KOPT-K1 (cell line): ENCODE data around the gene CCSER2.
"Not testable (repeated sequence)": the region's sequence is repeated elsewhere in the genome, so short reads cannot be mapped to it uniquely, and the experiment has no call there.

ENCODE experiments used
- H3K27ac ChIP-seq: fragments of 200-600 bp; sonication (generic); 2 replicates; pipeline ENCODE4 v1.5.1; 2016; ENCODE audit warnings: antibody characterized with exemption, mild to moderate bottlenecking, low read depth, low read length; ENCODE audit not compliant: poor library complexity, severe bottlenecking
- H3K36me3 ChIP-seq: fragments of 200-600 bp; sonication (generic); 2 replicates; pipeline ENCODE4 v1.5.1; 2017; ENCODE audit warnings: antibody characterized with exemption, mild to moderate bottlenecking, low read length, moderate library complexity; ENCODE audit not compliant: insufficient read depth
- H3K9me3 ChIP-seq: fragments of 200-600 bp; sonication (generic); 2 replicates; pipeline ENCODE4 v1.5.1; 2017; ENCODE audit warnings: antibody characterized with exemption, low read length, mild to moderate bottlenecking; ENCODE audit not compliant: insufficient read depth, poor library complexity, severe bottlenecking

The CCSER2 gene

DNA sequence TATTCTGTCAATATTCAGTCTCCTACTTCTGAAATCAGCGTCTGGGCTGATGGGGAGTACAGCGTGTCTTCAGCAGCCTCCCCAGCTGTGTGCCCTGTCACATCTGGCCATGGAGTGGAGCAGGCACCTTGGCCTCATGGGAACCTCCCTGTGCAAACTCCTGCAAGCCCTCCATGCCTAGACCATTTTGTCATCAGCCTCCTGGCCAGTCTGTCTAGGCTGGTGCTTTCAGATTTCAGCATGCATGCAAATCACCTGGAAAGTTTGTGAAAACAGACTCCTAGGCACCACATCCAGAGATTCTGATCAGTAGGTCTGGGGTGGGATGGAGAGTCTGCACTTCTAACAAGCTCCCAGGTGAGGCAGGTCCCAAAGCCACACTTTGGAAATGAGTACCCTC, 26.2 kb upstream of the CCSER2 start:
- no peak overlapping the region for H3K27ac ChIP-seq

DNA sequence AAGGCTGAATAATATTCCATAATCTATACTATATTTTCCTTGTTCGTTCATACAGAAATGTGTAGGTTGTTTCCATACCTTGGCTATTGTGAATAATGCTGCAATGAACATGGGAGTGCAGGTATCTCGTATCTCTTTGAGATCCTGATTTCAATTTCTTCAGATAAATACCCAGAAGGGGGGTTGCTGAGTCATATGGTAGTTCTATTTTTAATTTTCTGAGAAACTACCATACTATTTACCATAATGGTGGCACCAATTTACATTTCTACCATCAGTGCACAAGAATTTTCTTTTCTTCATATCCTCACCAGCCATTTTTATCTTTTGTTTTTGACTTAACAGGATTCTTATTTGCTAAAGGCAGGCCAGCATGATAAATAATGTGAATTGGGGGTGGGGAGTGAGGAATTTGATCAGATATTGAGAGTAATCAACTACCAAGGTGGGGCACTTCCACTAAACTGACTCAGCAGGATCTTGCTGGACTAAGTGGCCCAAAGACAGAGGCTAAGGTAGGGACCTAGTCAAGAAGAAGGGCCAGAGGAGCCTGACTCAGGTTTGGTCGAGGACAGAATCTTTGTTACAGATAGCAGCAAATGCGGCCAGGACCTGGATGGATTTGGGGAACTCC, 21.5 kb upstream of the CCSER2 start:
- Histone ChIP-seq H3K36me3 (no peaks in the 10 kb centered on the region), H3K27ac (no peak overlapping the region), H3K9me3 (no peaks in the 10 kb centered on the region)

More for the DNA sequence above, 26.2 kb upstream of the CCSER2 start:
- Histone ChIP-seq H3K9me3 (no peaks in the 10 kb centered on the region), H3K36me3 (no peaks in the 10 kb centered on the region)

DNA sequence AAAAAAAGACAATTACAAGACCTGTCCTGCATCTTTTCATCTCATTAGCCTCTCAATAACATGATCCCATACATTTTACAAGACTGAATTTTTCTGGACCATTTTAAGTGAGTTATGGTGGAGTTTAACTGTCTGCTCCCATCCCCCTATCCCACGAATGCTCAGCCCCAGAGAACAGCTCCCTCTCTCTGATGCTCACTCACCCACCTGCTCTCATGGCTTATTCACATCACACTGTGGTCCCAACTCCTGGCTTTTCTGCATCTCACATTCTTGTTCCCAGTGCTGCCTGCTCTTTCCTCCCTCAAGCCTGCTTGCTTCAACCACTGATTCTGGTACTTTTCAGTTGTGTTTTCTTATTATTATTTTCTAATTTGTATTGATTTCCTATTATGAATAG, 20.4 kb upstream of the CCSER2 start:
- H3K27ac ChIP-seq = no peak overlapping the region

DNA sequence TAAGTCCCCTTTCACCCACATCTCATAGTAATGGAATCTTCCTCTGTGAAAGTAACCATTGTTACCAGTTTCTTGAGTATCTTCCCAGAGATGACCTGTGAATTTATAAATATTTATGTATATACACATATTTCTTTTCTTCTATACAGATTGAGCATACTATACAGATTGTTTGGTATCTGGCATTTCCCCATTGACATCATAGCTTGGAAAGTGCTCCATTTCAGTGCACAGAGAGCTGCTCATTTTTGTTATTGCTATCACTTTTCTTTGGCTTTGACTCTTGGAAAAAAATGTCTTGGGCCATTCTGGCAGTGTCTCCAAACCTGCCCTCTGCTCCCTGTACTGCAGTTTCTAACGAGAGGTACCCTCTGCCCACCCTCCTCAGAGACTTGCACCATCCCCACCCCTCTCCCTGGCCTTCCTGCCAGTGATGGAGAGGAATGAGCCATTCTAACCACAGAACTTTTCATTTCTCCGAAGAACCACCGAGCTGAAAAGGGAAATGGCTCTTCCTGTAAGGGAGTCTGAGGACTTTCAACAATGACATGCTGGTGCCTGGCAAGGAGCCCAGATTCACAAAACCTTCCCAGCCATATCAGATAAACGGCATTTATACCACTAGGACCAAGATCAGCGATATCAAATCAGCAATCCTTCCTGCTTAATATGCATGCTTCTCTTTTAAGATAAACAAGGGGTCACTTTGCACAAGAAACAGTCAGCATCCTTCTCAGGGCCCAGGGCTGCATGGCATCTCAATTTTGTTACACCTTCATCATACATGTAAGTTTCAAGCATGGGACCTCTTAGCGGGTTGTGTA, 19.7 kb upstream of the CCSER2 start:
- Histone ChIP-seq H3K36me3 (no peaks in the 10 kb centered on the region), H3K27ac (peak overlapping the region; percentile 56)

More for the DNA sequence above, 20.4 kb upstream of the CCSER2 start:
- H3K9me3 ChIP-seq = no peaks in the 10 kb centered on the region
- H3K36me3 ChIP-seq = no peaks in the 10 kb centered on the region

DNA sequence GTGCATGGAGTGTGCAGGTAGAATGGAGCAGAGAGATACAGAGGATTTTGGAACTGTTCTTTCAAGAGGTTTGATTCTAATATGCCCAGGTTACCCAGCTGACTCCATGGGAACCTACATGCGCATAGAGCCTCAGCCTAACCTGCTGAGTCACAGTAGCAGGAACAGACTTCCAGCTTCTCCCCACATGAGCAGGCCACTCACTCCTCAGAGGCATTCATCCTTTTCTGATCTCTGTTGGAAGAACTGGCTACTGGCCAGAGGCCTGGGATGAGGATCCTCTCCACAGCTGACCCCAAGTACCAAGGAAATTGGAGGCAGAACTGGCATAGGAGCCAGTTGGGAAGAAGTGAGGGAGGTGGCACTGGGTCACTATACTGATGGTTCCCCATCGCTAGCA, 17.9 kb upstream of the CCSER2 start:
- Histone ChIP-seq H3K9me3 (no peaks in the 10 kb centered on the region), H3K36me3 (no peaks in the 10 kb centered on the region), H3K27ac (no peak overlapping the region)

More for the DNA sequence above, 19.7 kb upstream of the CCSER2 start:
- no peaks in the 10 kb centered on the region for H3K9me3 ChIP-seq

DNA sequence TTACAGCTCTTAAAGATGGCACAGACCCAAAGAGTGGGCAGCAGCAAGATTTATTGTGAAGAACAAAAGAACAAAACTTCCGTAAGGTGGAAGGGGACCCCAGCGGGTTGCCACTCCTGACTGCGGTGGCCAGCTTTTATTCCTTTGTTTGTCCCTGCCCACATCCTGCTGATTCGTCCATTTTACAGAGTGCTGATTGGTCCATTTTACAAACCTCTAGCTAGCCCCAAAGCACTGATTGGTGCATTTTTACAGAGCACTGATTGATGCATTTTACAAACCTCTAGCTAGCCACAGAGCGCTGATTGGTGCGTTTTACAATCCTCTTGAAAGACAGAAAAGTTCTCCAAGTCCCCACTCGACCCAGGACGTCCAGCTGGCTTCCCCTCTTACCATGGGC, 16.8 kb upstream of the CCSER2 start:
- H3K27ac ChIP-seq = no peak overlapping the region
- no peaks in the 10 kb centered on the region for H3K9me3 ChIP-seq
- H3K36me3 ChIP-seq = no peaks in the 10 kb centered on the region

DNA sequence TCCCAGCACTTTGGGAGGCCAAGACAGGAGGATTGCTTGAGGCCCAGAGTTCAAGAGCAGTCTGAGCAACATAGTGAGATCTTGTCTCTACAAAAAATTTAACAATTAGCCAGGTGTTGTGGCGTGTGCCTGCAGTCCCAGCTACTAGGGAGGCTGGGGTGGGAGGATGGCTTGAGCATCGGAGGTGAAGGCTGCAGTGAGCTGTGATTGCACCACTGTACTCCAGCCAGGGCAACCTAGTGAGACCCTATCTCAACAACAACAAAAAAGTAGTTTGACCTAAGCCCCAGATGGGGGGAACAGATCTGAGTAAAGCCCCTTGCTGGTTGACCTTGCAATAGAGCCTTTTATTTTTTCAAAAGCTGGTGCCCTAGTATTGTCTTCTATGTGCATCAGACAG, 15.6 kb upstream of the CCSER2 start:
- no peaks in the 10 kb centered on the region for H3K9me3 ChIP-seq
- no peak overlapping the region for H3K27ac ChIP-seq
- H3K36me3 ChIP-seq = no peaks in the 10 kb centered on the region

DNA sequence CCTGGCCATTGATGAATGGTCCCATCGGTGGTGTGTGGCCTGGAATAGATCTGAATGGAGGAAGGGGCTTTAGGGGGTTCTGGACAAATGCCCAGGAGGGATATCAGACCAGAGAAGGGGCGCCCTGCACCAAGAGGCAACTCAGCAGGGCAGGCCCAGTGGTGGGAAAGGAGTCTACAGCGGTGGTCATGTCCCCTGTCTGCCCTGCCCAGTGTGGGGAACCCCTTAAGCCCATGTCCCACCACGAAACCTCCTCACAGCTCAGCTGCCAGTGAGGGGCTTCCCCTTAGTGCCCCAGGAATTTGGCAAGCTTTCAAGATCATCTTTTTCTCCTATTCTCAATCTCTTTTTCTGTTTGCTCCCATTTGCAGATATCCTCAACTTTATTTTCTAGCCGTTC, 14.1 kb upstream of the CCSER2 start:
- Histone ChIP-seq H3K36me3 (no peaks in the 10 kb centered on the region), H3K9me3 (no peaks in the 10 kb centered on the region), H3K27ac (no peak overlapping the region)

DNA sequence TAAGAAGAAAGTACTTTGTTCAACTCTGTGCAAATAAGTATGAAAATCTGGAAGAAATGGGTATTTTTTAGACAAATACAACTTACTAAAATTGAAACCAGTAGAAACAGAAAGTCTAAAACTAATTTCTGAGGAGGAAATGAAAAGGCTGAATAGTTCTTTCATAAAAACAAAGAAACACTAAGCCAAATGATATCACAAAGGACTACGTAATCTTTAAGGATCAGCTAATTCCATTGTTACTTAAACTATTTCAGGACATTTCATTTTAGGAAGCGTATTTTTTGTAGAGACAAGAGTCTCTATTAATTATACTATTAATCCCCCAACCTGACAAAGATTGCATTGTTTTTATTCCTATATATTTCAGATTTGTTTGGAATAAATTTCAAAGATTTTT, 11.2 kb upstream of the CCSER2 start:
- Histone ChIP-seq H3K9me3 (no peaks in the 10 kb centered on the region), H3K27ac (no peak overlapping the region), H3K36me3 (no peaks in the 10 kb centered on the region)

DNA sequence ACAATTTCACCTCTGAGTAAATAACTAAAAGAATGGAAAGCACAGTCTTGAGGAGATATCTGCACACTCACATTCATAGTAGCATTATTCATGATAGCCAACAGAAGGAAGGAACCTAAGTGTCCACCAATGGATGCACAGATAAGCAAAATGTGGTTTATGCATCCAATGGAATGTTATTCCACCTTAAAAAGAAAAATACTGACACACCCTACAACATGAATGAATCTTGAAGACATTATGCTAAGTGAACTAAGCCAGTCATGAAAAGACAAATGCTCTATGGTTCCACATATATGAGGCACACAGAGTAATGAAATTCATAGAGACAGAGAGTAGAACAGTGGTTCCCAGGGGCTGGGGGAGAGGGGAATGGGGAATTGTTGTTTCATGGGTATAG, 6.5 kb upstream of the CCSER2 start:
- no peak overlapping the region for H3K27ac ChIP-seq
- no peaks in the 10 kb centered on the region for H3K9me3 ChIP-seq
- H3K36me3 ChIP-seq = no peaks in the 10 kb centered on the region

DNA sequence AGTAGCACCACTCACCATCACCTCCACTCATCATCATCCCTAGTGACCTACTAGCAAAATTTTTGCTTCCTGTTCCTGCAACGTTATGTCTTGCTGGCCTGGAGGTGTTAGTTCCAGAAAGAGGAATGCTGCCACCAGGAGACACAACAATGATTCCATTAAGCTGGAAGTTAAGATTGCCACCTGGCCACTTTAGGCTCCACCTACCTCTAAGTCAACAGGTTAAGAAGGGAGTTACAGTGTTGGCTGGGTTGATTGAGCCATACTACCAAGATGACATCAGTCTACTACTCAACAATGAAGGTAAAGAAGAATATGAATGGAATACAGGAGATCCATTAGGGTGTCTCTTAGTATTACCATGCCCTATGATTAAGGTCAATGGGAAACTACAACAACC, 4.8 kb upstream of the CCSER2 start:
- not testable (repeated sequence) for H3K9me3 ChIP-seq, H3K27ac ChIP-seq, H3K36me3 ChIP-seq

DNA sequence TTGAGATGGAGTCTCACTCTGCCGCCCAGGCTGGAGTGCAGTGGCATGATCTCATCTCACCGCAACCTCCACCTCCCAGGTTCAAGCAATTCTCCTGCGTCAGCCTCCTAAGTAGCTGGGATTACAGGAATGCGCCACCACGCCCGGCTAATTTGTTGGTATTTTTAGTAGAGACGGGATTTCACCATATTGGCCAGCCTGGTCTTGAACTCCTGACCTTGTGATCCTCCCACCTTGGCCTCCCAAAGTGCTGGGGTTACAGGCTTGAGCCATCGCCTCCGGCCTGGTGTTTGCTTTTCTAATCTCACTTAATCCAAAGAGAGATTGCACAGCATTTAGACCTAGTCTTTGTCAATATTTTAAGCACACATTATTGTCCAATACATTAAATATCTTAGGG, 1.4 kb upstream of the CCSER2 start:
- not testable (repeated sequence) for H3K9me3 ChIP-seq, H3K27ac ChIP-seq, H3K36me3 ChIP-seq

DNA sequence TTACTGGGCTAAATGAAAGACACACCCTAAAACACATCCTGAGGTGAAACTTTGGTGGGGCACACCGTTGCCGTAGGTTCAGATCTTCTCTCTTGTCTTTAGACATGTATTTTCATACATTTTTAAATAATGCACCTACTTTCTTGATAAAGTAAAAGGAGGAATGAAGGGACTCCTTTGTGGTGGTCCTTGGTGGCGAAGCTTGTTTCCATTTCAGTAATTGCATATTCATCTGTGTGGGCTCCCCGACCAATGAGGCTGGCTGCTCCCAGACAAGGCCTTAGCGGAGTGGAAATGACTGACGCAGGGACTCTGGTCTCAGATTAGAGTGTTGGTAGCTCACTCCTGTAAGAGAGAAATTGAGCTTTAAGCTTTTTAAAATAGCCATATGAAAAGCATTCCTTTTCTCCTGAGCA, 815 bp downstream of the CCSER2 start:
- Histone ChIP-seq H3K36me3 (no peaks in the 10 kb centered on the region), H3K9me3 (no peaks in the 10 kb centered on the region), H3K27ac (peak overlapping the region; percentile 61)

DNA sequence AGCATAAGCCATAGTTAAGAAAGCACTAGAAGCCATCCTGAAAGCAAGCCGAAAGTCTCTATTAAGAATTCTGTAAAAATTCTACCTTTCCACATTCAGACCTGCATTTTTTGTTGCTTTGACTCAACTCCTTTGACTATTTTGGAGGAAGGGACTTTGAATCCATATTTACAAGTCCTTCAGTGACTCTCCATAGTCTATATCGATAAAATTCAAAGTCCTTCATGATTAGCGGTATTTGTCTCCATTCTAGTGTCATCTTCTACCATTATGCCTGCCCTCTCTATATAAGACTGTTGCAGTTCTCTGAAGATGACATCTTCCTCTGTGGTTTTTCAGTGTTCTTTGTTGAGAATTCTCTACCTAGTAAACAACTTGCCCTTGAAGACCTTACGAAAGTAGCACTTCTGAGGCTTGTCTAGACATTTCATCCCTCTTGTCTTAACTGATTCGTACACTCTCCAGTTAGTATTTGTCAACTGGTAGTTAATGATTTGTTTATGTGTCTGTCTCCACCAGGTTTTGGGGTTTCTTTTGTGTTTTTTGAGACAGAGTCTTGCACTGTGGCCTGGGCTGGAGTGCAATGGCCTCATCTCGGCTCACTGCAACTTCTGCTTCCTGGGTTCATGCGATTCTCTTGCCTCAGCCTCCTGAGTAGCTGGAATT, 1.7 kb downstream of the CCSER2 start:
- Histone ChIP-seq H3K36me3 (no peaks in the 10 kb centered on the region), H3K27ac (peak overlapping the region; percentile 61), H3K9me3 (no peaks in the 10 kb centered on the region)

DNA sequence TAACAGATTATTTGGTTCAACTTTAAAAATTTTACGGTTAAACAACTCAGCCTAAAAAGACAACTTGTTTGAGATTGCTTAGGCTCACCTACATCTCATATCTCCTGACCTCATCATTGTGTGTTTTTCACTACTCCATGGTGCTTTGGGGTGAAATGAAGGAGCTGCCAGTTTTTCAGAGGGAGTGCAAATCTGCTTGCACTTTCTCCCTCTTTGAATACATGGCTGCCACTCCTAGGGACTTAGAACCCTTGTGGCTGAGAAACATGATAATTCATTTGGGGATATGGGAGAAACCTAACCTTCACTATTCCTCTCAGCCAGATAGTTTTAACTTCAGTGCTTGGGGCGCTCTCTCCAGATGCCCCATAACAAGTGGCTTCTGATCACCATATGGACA, 2.7 kb downstream of the CCSER2 start:
- Histone ChIP-seq H3K27ac (peak overlapping the region; percentile 61), H3K9me3 (no peaks in the 10 kb centered on the region), H3K36me3 (no peaks in the 10 kb centered on the region)
